ENCODE results near the gene CD177.
"Not testable (repeated sequence)": the region's sequence is repeated elsewhere in the genome, so short reads cannot be mapped to it uniquely, and the experiment has no call there.

DNA sequence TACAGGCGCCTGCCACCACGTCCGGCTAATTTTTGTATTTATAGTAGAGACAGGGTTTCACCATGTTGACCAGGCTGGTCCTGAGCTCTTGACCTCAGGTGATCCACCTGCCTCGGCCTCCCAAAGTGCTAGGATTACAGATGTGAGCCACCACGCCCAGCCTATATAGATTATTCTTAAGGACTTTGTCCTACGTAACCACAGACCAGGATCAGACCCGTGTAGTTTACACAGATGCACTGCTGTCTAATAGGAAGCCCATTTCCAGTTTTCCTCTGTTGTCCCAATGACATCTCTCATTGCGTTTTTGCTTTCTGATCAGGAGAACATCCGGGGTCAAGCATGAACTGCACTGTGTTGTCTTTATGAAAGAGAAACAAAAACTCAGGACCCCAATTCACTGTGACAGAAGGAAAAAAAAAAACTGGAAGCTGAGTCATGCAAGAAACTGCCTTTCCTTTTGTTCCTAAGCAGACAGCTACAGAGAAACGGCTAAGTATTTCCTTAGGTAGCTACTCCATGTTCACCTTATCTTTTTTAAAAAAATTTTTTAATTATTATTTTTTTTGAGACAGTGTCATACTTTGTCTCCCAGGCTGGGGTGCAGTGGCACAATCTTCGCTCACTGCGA, 29.2 kb downstream of the CD177 start:
- TF ChIP-seq, protein P1, sequence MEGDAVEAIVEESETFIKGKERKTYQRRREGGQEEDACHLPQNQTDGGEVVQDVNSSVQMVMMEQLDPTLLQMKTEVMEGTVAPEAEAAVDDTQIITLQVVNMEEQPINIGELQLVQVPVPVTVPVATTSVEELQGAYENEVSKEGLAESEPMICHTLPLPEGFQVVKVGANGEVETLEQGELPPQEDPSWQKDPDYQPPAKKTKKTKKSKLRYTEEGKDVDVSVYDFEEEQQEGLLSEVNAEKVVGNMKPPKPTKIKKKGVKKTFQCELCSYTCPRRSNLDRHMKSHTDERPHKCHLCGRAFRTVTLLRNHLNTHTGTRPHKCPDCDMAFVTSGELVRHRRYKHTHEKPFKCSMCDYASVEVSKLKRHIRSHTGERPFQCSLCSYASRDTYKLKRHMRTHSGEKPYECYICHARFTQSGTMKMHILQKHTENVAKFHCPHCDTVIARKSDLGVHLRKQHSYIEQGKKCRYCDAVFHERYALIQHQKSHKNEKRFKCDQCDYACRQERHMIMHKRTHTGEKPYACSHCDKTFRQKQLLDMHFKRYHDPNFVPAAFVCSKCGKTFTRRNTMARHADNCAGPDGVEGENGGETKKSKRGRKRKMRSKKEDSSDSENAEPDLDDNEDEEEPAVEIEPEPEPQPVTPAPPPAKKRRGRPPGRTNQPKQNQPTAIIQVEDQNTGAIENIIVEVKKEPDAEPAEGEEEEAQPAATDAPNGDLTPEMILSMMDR (IDR thresholded peaks at IDR 0.05), result not testable (repeated sequence)
- TF ChIP-seq POLR2A (IDR thresholded peaks at IDR 0.05), result not testable (repeated sequence)

Data from uterus (tissue), 2 donors.